CD8-positive, alpha-beta memory T cell (primary cell): ENCODE results near the gene SORCS3. TPM values are rescaled to one million over a fixed set of nuclear protein-coding genes. Genes with fewer than 3 reads are reported as not detected.
"Not testable (repeated sequence)": the region's sequence is repeated elsewhere in the genome, so short reads cannot be mapped to it uniquely, and the experiment has no call there.

ENCODE experiments used
- CTCF ChIA-PET: fragments of 350-600 bp; sonication (Branson Sonifier 250); formaldehyde crosslinking; loops from one replicate; lab custom pipeline; 2021; ENCODE audit warnings: antibody characterized with exemption; lab: Charles Lee
- POLR2A ChIA-PET: fragments of 350-600 bp; sonication (Branson Sonifier 250); formaldehyde crosslinking; loops from one replicate; lab custom pipeline; 2021; ENCODE audit warnings: antibody characterized with exemption; lab: Charles Lee
- DNase-seq, 5 donors: peaks; one replicate each; pipeline versions ENCODE4 v3.0.0 to v3.0.0-alpha.2; 2020 to 2022; ENCODE audit warnings: mixed read lengths in 1 of 5
- H3K27ac ChIP-seq: one replicate; pipeline ENCODE4 v1.7.0; 2013; ENCODE audit warnings: low read depth, mild to moderate bottlenecking, low read length, moderate library complexity
- H3K27me3 ChIP-seq: 2 replicates; pipeline ENCODE4 v1.7.0; 2013; ENCODE audit warnings: low read length, mild to moderate bottlenecking; ENCODE audit not compliant: insufficient read depth, poor library complexity, severe bottlenecking
- H3K36me3 ChIP-seq: 2 replicates; pipeline ENCODE4 v1.7.0; 2013; ENCODE audit warnings: mild to moderate bottlenecking, low read length, moderate library complexity; ENCODE audit not compliant: insufficient read depth
- H3K4me1 ChIP-seq: 2 replicates; pipeline ENCODE4 v1.7.0; 2013; ENCODE audit warnings: mild to moderate bottlenecking, low read length, moderate library complexity; ENCODE audit not compliant: insufficient read depth
- H3K4me3 ChIP-seq: 2 replicates; pipeline ENCODE4 v1.7.0; 2013; ENCODE audit warnings: mild to moderate bottlenecking, low read length
- H3K9me3 ChIP-seq: 2 replicates; pipeline ENCODE4 v1.7.0; 2013; ENCODE audit warnings: mild to moderate bottlenecking, low read length
- H3K27ac Mint-ChIP-seq, 8 donors: one replicate each; pipeline ENCODE4 v1.8.0; 2020 to 2021; ENCODE audit warnings: mixed read lengths in 8 of 8, mild to moderate bottlenecking in 6 of 8, inconsistent platforms in 3 of 8, moderate library complexity in 3 of 8
- H3K27me3 Mint-ChIP-seq, 2 donors: one replicate each; pipeline ENCODE4 v1.8.0; 2020 to 2021; ENCODE audit warnings: mixed read lengths in 2 of 2, mild to moderate bottlenecking in 1 of 2, moderate library complexity in 1 of 2
- H3K36me3 Mint-ChIP-seq, 3 donors: one replicate each; pipeline ENCODE4 v1.8.0; 2020 to 2021; ENCODE audit warnings: mixed read lengths in 3 of 3, inconsistent platforms in 1 of 3, mild to moderate bottlenecking in 1 of 3
- H3K4me1 Mint-ChIP-seq, 3 donors: one replicate each; pipeline ENCODE4 v1.8.0; 2020 to 2021; ENCODE audit warnings: mixed read lengths in 3 of 3, inconsistent platforms in 1 of 3, mild to moderate bottlenecking in 1 of 3
- H3K4me3 Mint-ChIP-seq, 7 donors: one replicate each; pipeline ENCODE4 v1.8.0; 2020 to 2021; ENCODE audit warnings: mixed read lengths in 7 of 7, mild to moderate bottlenecking in 6 of 7, moderate library complexity in 4 of 7, inconsistent platforms in 2 of 7
- H3K9me3 Mint-ChIP-seq, 5 donors: one replicate each; pipeline ENCODE4 v1.8.0; 2020 to 2022; ENCODE audit warnings: mixed read lengths in 5 of 5, mild to moderate bottlenecking in 3 of 5, moderate library complexity in 2 of 5, inconsistent platforms in 1 of 5
- polyA plus RNA-seq: library from polyadenylated mRNA; unstranded; fragments of 300-500 nt; fragmentation: Illumina TruSeq; gene quantifications from one replicate; pipeline ENCODE4 v1.2.3, GENCODE V29; 2021
- total RNA-seq, 2 experiments: library from RNA; stranded (reverse); gene quantifications; one replicate each; pipeline ENCODE4 v1.2.3, GENCODE V29; 2021

SORCS3 gene
- total and polyA plus RNA-seq, 3 experiments from 2014 or later: not detected

DNA sequence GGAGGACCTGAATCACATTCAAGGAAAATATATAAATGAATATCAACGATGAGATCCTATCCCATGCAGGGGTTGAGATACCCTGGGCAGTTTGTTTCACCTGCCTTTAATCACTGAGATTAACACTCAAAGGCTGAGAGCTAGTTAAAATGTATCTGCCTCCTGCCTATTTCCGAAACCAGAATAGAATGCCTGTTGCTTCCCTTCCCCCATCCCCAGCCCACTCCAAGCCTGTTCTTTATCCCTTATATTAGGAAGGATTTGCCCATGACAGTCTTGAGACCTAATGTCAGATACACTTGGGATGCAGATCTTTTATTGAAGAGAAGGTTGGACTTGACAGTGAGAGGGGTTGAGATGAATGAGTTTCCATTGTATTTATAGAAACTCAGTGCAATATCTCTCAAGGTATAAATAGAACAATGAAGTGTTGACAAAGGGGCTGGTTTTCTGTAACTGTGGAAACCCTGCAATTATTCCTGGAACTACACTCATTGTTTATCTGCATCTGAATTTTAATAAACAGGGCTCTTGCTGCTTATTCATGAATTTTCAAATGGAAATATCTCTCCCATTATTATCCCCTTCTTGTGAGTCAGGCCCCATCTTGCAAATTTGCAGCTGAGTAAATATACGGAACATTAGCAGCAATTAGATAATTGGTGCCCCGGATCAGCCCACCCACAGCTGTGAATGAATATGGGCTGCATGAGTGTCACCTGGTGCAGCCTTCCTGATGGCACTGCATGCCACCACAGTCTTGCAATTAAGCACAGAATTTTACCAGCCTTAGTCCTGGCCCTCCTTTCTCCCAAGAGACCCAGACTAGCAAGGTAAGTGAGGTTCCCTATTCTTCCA is 66.7 kb downstream of the SORCS3 start:
- Histone ChIP-seq H3K27ac (no peak overlapping the region), H3K27me3 (no peaks in the 10 kb centered on the region), H3K9me3 (no peaks in the 10 kb centered on the region), H3K36me3 (no peaks in the 10 kb centered on the region), H3K4me1 (no peaks in the 10 kb centered on the region), H3K4me3 (no peak overlapping the region)
- Mint-ChIP-seq H3K9me3 (peaks cover 0 to 2% (median 0%) of the 10 kb centered on the region in 5 donors), H3K4me1 (no peaks in the 10 kb centered on the region), H3K4me3 (no peak overlapping the region), H3K27ac (no peak overlapping the region), H3K27me3 (peaks cover 8 to 16% of the 10 kb centered on the region in 2 donors), H3K36me3 (no peaks in the 10 kb centered on the region)
- ChIA-PET CTCF (no interaction called here), POLR2A (no interaction called here)
- no peak for DNase-seq

DNA sequence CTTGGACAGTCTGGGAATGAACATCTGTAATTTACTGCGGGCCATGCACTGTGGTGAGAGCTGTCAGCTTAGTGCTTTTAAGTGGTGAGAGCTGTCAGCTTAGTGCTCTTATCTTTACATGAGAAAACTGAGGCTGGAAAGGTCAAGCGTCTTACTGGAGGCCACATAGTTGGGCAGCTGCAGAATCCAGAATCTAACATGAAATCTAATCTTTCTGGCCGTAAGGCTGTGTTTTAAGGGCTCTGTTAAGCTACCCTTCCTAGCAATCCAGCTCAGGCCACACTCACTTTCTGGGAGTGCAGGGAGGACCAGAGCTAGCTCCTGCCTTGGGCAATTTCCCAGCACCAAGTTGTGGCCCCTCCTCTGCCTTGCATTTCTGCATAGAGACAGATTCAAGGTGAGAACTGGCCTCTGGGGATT is 70.2 kb downstream of the SORCS3 start:
- Histone ChIP-seq H3K9me3 (no peaks in the 10 kb centered on the region), H3K36me3 (no peaks in the 10 kb centered on the region), H3K4me1 (no peaks in the 10 kb centered on the region), H3K27ac (no peak overlapping the region), H3K4me3 (no peak overlapping the region), H3K27me3 (no peaks in the 10 kb centered on the region)
- POLR2A ChIA-PET: no interaction called here
- Mint-ChIP-seq H3K27me3 (peaks cover 12 to 30% of the 10 kb centered on the region in 2 donors), H3K27ac (no peak overlapping the region), H3K9me3 (peaks cover 0 to 6% (median 0%) of the 10 kb centered on the region in 5 donors), H3K4me3 (no peak overlapping the region), H3K4me1 (no peaks in the 10 kb centered on the region), H3K36me3 (no peaks in the 10 kb centered on the region)
- DNase-seq: no peak
- CTCF ChIA-PET: no interaction called here

DNA sequence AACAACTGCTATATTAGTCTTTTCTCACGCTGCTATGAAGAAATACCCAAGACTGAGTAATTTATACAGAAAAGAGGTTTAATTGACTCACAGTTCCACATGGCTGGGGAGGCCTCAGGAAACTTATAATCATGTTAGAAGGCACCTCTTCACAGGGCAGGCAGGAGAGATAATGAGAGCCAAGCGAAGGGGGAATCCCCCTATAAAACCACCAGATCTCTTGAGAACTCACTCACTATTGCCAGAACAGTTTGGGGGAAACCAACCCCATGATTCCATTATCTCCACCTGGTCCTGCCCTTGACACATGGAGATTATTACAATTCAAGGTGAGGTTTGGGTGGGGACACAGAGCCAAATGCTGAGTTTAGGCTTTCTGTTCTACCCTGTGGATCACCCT is 89.5 kb downstream of the SORCS3 start:
- POLR2A ChIA-PET, H3K36me3 Mint-ChIP-seq, H3K9me3 ChIP-seq, H3K27ac Mint-ChIP-seq, H3K4me1 ChIP-seq, CTCF ChIA-PET, H3K4me3 Mint-ChIP-seq, DNase-seq, H3K27me3 ChIP-seq, H3K4me3 ChIP-seq, H3K9me3 Mint-ChIP-seq, H3K27ac ChIP-seq, H3K36me3 ChIP-seq, H3K4me1 Mint-ChIP-seq: not testable (repeated sequence)
- peaks cover 8 to 14% of the 10 kb centered on the region in 2 donors for H3K27me3 Mint-ChIP-seq

DNA sequence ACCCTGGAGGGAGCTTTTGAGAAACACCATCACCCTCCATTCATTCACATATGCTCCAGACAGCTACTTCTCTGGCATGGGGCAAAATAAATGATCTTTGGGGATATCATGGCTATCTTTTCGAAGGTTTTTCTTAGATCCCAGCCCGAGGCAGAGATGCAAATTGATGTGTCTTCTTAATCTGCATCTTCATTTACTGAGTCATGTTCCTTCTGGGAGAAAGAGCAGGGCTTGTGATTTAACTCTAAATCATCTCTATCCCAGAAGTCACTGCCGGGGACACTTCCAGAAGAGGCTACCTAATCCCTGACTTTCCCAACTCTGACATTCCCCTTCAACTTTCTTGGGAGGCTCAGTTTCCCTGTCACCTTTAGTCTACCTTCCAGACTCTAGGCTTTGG is 90.1 kb downstream of the SORCS3 start:
- Mint-ChIP-seq H3K9me3 (peaks cover 0 to 4% (median 0%) of the 10 kb centered on the region in 5 donors), H3K27ac (no peak overlapping the region), H3K4me3 (no peak overlapping the region), H3K4me1 (no peaks in the 10 kb centered on the region), H3K36me3 (no peaks in the 10 kb centered on the region), H3K27me3 (peaks cover 4 to 17% of the 10 kb centered on the region in 2 donors)
- no peak for DNase-seq
- Histone ChIP-seq H3K9me3 (no peaks in the 10 kb centered on the region), H3K4me1 (no peaks in the 10 kb centered on the region), H3K27ac (no peak overlapping the region), H3K4me3 (no peak overlapping the region), H3K27me3 (no peaks in the 10 kb centered on the region), H3K36me3 (no peaks in the 10 kb centered on the region)
- POLR2A ChIA-PET: no interaction called here
- CTCF ChIA-PET: no interaction called here

DNA sequence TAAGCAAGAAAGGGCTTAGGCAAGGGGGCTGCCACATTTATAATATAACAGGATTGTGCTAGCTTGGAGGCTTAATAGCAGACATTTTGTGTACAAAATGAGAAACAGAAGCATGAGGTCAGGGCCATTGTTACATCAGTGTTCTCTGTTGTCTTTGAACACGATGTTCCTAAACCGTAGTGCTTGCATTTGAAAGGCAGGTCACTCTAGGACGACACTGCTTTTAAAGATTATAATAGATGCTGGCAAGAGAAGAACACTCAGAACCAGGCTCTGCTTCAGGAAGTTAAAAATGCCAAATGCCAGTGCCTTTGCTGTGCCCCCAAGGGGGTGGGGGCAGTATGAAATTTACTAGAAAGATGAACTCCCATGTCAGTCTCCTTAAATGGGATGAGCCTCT is 91.1 kb downstream of the SORCS3 start:
- CTCF ChIA-PET: no interaction called here
- no peaks in the 10 kb centered on the region for H3K27me3 ChIP-seq
- POLR2A ChIA-PET: no interaction called here

DNA sequence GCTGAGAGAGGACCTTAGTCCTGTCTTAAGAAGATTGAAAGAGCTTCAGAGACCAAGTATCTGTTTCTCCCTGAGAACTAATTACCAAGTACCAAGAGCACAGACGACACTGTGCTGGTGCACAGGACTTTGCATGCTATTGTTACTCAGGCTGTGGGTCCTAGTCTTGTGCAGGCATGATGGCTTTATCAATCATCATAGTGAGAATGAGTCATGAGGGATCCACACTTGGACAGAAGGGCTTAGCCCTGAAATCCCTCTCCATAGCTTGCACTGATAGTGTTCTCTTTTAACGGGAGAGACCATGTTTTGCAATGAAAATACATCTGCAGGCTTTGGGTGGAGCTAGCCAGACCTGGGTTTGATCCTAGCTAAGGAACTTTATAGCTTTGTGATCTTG is 93.3 kb downstream of the SORCS3 start:
- no peak overlapping the region for H3K27ac Mint-ChIP-seq
- H3K9me3 ChIP-seq: no peaks in the 10 kb centered on the region
- CTCF ChIA-PET: no interaction called here
- no peaks in the 10 kb centered on the region for H3K36me3 ChIP-seq
- no peak for DNase-seq
- H3K4me1 ChIP-seq: no peaks in the 10 kb centered on the region
- peaks cover 0 to 4% (median 0%) of the 10 kb centered on the region in 5 donors for H3K9me3 Mint-ChIP-seq
- peaks cover 3 to 5% of the 10 kb centered on the region in 2 donors for H3K27me3 Mint-ChIP-seq
- POLR2A ChIA-PET: no interaction called here
- no peak overlapping the region for H3K4me3 Mint-ChIP-seq
- no peak overlapping the region for H3K4me3 ChIP-seq
- no peak overlapping the region for H3K27ac ChIP-seq
- H3K27me3 ChIP-seq: no peaks in the 10 kb centered on the region
- H3K4me1 Mint-ChIP-seq: no peaks in the 10 kb centered on the region
- no peaks in the 10 kb centered on the region for H3K36me3 Mint-ChIP-seq

More for the DNA sequence above, 91.1 kb downstream of the SORCS3 start:
- Mint-ChIP-seq H3K4me1 (no peaks in the 10 kb centered on the region), H3K36me3 (no peaks in the 10 kb centered on the region), H3K4me3 (no peak overlapping the region), H3K9me3 (peaks cover 0 to 4% (median 0%) of the 10 kb centered on the region in 5 donors), H3K27me3 (peaks cover 4 to 11% of the 10 kb centered on the region in 2 donors), H3K27ac (no peak overlapping the region)
- no peak for DNase-seq
- Histone ChIP-seq H3K9me3 (no peaks in the 10 kb centered on the region), H3K4me1 (no peaks in the 10 kb centered on the region), H3K4me3 (no peak overlapping the region), H3K36me3 (no peaks in the 10 kb centered on the region), H3K27ac (no peak overlapping the region)

DNA sequence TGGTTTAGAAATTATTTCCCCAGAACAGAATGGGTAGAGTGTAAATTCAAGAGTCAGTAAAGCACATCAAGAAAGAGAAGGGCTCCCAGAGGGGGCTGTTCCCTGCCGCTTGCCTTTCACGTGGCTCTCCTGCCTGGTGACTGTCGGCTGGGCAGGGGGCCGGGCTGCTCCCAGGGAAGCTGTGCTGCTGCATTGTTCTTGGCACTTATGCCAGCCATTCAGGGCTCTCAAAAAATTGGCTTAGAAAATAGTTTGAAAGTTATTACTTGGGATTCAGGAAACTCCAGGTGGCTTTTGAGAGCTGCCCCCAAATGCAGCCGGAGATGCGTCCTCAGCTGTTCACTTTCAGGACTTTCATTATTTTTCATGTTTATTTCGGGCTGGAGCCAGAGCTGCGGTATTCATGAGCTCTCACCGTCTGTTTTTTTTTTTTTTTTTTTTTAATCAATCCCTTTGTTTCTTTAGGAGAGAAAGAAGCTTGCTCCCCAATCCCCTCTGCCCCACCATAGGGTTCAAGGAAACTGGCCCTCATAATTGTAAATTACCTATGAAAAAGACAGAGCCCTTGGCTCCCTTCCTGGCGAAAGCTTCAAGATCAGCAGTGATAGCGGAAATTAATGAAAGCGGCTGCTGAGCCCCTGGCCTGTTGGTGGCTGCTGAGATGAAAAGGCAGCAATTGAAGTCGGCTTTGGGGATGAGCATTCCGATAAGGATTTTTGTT is 94.1 kb downstream of the SORCS3 start:
- CTCF ChIA-PET: no interaction called here
- no peak for DNase-seq
- Histone ChIP-seq H3K4me1 (no peaks in the 10 kb centered on the region), H3K4me3 (no peak overlapping the region), H3K27ac (no peak overlapping the region), H3K36me3 (no peaks in the 10 kb centered on the region), H3K9me3 (no peaks in the 10 kb centered on the region), H3K27me3 (no peaks in the 10 kb centered on the region)
- H3K27me3 Mint-ChIP-seq: peaks cover under 1 to 4% of the 10 kb centered on the region in 2 donors
- H3K4me1 Mint-ChIP-seq: no peaks in the 10 kb centered on the region
- H3K36me3 Mint-ChIP-seq: no peaks in the 10 kb centered on the region
- POLR2A ChIA-PET: no interaction called here
- H3K27ac Mint-ChIP-seq: no peak overlapping the region
- peaks cover 0 to 4% (median 0%) of the 10 kb centered on the region in 5 donors for H3K9me3 Mint-ChIP-seq
- no peak overlapping the region for H3K4me3 Mint-ChIP-seq

DNA sequence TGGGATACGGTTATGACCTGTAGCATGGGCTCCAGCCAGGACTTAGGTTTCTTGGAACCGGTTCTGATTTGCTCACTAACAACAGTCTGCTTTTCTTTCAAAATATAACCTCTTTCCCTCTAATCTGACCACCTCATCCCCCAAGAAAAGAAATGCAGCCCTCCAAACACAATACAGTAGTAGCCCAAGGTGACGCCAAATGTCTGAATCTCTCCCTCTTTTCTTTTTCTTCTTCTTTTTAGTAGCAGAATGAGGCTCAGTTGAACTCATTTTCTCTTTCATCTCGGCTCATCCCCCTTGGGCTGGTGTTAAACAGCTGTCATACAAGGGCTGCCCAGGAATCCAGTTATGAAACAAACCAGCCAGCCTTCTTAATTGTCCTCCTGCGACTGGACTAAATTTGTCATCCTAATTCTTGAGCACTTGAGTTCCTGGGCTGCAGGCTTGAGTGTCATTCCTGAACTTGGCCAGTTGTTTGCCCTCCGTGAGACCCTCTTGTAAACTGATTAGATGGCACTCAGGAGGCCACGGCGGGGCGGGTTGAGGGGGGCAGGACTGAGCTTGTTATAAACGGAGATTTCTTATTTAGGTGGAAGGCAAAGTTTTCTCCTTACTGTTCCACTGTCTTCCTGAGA is 94.8 kb downstream of the SORCS3 start:
- no peak overlapping the region for H3K4me3 ChIP-seq
- CTCF ChIA-PET: no interaction called here

More for the DNA sequence above, 94.8 kb downstream of the SORCS3 start:
- Histone ChIP-seq H3K36me3 (no peaks in the 10 kb centered on the region), H3K9me3 (no peaks in the 10 kb centered on the region), H3K4me1 (no peaks in the 10 kb centered on the region), H3K27me3 (no peaks in the 10 kb centered on the region), H3K27ac (no peak overlapping the region)
- no peak overlapping the region for H3K27ac Mint-ChIP-seq
- no peak overlapping the region for H3K4me3 Mint-ChIP-seq
- no peaks in the 10 kb centered on the region for H3K36me3 Mint-ChIP-seq
- no peak for DNase-seq
- POLR2A ChIA-PET: no interaction called here
- H3K4me1 Mint-ChIP-seq: no peaks in the 10 kb centered on the region
- peaks cover 0 to 4% of the 10 kb centered on the region in 2 donors for H3K27me3 Mint-ChIP-seq
- peaks cover 0 to 4% (median 0%) of the 10 kb centered on the region in 5 donors for H3K9me3 Mint-ChIP-seq
